Amniotic epithelial cell (primary cell): ENCODE results near the gene SHISAL2A.

Source experiments
- DNase-seq: peaks from one replicate; pipeline ENCODE4 v3.0.0-alpha.2; 2010; ENCODE audit warnings: low read depth

SHISAL2A gene

GRCh38 chr1:52659851-52660596, 27.1 kb downstream of the SHISAL2A start:
- DNase-seq: no peak

DNA sequence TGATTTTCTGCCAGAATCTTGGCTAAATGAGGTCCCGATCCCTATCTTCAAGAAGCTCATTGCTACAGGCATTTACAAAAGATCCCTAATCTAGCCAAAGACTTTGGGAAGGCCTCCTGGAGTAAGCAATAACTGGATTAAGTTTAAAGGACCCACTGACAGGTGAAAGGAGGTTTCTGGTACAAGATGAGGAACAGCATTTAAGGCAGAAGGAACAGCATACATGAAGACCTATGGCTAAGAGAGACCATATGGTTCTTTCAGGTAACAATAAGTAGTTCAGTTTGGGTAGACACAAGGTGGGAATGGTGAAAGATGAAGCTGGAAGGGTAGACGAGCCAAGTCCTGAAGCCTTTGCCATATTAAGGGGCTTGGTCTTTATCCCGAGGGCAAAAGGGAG, 27.8 kb downstream of the SHISAL2A start:
- DNase-seq: no peak

GRCh38 chr1:52662645-52663313, 29.8 kb downstream of the SHISAL2A start:
- DNase-seq: peak; percentile 85

GRCh38 chr1:52663716-52664115, 30.7 kb downstream of the SHISAL2A start:
- DNase-seq: peak; percentile 75

DNA sequence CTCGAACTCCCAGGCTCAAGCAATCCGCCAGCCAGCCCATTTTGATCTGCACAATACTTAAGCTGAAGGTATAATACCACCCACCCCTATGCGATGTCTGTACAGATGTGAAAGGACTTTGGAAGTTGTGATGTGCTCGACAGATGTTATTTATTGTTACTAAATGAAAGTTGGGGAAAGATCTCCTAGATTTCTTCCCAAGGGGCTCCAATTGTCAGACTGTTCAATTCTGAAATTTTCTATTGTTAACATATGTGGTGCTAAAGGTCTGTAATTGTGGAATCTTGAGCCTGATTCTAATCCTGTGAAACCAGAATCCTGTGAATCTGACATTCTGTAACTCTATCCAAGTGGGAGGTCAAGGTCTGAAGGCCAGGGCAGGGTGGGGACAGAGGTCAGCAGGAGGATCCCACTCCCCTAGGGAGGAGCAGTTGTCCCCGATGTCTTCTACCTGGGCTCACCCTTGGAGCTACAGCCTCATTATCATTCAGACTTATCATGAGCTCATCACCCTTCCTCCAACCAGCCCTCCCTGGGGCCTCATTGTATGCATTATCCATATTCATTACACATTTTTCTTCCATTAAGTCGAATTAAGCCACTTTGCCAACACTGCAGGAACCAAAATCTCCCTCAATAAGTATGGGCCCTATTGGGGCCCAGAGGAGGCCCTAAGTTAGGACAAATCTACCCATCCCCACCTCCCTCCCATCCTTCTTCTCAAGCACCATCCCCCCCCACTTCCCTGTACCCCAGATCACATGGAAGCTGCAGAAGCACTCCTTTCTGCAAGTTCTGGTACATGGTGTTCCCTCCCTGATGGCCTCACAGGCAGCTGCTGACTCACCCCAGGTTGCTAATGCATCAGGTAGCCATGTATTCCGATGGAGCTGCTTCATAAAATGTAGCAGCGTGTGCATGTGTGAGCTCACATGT, 32.3 kb downstream of the SHISAL2A start:
- peak; percentile 88 for DNase-seq

- DNase-seq: no peak
These were observed 34.3 kb downstream of the SHISAL2A start for GRCh38 chr1:52667290-52667689.

DNA sequence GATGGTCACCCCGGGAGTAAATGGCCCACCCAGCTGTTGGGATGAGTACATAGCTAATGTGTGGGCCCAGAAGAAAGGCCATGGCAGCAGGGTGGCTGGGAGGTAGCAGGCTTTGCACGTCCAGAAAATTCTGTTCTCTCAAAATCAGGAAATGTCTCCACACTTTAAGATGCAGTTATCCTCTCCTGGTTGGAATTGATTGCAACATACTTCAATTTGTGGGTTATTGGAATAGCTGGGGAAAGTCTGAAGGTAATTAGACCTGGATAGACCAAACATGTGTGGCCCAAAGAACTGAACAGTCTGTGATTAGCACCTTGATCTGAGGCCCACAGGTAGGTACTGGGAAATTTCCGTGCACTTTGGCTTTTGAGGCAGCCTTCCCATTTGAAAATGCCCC, 35.0 kb downstream of the SHISAL2A start:
- DNase-seq: no peak

DNA sequence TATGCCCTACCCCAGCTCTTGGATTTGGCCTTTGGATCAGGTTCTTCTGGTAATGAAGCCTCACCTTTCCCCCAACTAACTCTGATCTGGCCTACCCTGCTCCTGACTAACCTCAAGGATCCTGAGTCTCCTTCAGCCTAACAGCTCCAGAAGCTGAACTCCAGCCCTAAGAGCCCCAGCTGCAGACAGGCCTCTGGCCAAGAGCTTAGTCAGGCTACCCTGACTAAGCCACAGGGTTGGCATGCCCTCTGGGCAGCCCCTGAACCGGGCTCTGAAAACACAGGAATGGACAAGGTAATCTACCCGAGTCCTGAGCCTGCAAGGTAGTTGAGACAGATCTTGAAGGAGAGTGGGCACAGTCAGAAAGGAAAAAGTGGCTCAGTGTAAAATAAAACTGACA, 35.7 kb downstream of the SHISAL2A start:
- DNase-seq: peak; percentile 42

DNA sequence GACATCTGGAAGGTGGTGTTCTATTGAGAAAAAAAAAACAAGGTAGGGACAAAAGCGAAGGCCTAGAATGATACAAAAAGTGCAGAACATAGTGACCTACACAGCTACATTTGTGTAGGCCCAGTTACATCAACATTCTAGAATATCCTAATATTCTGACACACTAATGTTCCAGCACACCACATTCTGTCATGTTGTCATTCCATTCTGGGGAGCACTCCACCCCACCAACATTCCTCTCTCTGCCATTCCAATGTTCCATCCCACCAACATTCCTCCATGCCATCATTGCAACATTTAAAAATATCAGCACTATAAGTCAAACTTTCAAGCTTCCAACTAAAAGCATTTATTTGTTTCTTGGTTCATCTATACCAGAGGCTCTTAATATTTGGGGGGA, 36.7 kb downstream of the SHISAL2A start:
- DNase-seq: peak; percentile 75

GRCh38 chr1:52670604-52671003, 37.6 kb downstream of the SHISAL2A start:
- DNase-seq: no peak

GRCh38 chr1:52672946-52673345, 40.0 kb downstream of the SHISAL2A start:
- DNase-seq: no peak

DNA sequence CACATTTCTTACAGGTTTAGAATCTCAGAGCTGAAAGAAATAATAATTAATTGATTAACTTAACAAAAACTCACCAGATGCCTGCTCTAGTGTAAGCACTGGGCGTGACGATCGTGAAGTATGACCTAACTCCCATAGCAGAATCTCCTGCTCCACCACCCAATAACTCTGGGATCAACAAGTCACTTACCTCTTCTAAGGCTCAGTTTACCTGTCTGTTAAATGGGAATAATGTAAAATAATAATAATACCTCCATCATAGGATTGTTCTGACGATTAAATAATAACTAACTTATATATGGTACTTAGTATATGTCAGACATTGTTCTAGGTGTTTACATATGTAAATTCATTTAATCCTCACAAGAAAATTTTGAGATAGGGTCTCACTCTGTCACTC, 40.5 kb downstream of the SHISAL2A start:
- DNase-seq: no peak

DNA sequence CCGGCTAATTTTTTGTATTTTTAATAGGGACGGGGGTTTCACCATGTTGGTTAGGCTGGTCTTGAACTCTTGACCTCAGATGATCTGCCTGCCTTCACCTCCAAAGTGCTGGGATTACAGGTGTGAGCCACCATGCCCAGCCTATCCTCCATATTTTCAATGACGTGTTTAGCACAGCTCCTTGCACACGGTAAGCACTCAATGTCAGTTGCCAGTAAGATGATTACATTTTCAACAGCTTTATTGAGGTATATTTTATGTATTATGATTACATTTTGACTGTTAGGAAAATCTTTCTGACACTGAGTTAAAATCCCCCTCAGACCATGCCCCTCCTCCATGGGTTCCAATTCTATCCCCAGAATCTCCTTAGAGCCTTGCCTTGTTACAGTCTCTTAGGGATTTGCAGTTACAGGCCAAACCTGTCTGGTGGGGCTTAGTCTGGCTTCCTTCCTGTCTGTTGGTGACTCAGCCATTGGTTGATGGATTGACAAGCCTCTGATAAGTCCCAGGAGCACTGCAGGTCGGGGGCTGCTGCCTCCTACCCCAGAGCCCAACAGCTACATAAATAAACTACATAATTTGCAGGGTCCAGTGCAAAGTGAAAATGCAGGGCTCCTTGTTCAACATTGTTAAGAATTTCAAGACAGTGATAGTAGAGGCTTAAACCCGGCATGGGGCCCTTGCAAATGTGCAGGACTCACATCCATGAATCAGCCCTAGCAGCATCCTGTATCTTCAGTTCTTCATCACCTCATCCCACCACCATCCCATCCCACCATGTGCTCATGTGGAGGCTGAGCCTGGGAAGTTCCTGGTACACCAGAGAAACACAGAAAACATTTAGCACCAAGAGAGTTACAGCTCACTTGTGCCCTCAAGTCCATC, 41.8 kb downstream of the SHISAL2A start:
- DNase-seq: peak; percentile 73

DNA sequence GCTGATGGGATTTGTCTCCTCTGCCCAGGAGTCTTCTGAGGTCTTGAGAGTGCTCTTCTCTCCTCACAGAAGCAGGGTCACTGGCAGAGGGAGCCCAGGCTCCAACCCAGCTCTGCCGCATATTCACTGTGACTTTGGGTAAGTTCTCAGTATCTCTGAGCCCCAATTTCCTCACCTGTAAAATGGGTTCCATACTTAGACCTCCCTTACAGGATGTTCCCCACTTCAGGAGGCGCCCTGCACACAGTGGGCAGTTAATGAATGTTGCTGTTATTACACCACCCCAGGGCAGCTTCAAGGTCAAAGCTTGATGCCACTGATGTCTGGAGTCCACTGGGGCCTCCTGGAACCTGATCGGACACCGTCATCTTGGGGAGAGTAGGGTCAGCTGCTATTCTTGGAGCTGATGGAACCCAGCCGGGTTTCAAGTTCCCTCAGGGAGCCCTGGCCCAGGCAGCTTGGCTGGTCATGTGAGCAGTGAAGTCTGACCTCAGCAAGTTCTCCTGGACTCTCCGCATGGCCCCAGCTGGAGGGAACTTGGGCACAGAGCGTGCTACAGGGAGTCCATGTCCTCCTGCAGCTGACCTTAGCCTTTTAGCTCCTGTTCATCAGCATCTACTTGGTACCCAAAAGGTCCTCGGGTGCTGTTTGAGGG, 43.4 kb downstream of the SHISAL2A start:
- DNase-seq: no peak

- DNase-seq: peak; percentile 78
These were observed 44.3 kb downstream of the SHISAL2A start for GRCh38 chr1:52677076-52677806.

DNA sequence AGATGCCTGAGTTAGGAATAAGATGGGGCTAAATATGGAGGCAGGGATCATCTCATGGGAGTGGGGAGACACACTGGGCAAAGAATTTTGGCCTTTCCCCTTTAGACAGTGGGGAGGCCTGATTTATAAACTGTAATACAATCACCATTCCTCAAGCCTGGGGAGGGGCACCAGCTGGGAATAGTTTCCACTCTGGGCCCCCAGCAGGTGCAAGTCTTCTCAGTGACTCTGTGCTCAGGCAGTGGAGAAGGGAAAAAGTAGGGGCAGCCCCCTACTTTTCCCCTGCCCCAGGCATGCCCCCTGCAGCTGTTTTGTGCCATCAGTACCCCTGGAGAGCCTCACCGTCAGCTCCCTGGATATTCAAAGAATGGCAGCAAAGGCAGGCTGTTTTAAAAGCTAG, 46.1 kb downstream of the SHISAL2A start:
- no peak for DNase-seq

- DNase-seq: no peak
These were observed 46.5 kb downstream of the SHISAL2A start for GRCh38 chr1:52679498-52679897.

DNA sequence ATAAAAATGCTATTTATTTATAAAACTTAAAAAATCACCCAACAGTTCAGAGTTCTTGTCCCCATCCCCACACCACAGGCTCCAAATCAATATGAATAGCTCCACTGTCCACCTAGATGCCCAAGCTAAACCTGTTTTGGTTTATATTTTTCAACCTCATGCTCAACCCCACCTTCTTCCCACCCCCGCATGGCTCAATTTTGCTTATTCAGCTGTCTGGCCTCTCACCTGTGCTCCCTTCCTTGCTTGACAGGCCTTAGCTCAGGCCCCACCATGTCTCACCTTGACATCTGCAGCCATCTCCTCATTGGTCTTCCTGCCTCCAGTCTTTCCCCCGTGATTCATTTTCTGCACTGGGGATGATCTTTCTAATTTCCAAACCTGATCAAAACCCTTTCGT, 47.4 kb downstream of the SHISAL2A start:
- DNase-seq: no peak

- no peak for DNase-seq
These were observed 48.2 kb downstream of the SHISAL2A start for GRCh38 chr1:52681136-52681535.

DNA sequence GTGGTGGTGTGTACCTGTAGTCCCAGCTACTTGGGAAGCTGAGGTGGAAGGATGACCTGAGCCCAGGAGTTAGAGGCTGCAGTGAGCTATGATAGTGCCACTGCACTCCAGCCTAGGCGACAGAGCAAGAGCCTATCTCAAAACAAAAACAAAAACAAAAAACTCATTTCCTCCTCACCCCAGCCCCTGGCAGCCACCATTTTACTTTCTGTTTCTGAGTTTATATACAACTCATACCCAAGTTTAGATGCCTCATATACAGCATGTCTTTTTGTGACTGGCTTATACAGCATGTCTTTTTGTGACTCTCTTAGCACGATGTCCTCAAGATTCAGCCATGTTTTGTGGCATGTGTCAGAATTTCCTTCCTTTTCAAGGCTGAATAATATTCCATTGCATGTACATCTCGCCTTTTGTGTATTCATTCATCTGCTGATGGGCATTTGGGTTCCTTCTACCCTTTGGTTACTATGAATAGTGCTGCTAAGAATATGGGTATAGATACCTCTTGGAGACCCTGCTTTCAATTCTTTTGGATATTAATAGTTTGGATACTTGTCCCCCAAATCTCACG, 50.5 kb downstream of the SHISAL2A start:
- DNase-seq: no peak
